Body of pancreas (tissue), 4 donors: ENCODE data around the gene WDR12.

ENCODE experiments used
- CTCF ChIP-seq, 7 experiments: fragments of 450-650 bp in 4 of 7; fragments of 200-600 bp in 3 of 7; sonication (generic) in 3 of 7; IDR thresholded peaks; one replicate each; pipeline ENCODE4 v1.5.1; 2016 to 2019; ENCODE audit warnings: antibody characterized with exemption in 7 of 7
- POLR2A ChIP-seq, 3 donors: fragments of 450-650 bp; IDR thresholded peaks; one replicate each; pipeline ENCODE4 v1.6.1; 2016; ENCODE audit warnings: antibody characterized with exemption in 3 of 3, mild to moderate bottlenecking in 2 of 3

DNA sequence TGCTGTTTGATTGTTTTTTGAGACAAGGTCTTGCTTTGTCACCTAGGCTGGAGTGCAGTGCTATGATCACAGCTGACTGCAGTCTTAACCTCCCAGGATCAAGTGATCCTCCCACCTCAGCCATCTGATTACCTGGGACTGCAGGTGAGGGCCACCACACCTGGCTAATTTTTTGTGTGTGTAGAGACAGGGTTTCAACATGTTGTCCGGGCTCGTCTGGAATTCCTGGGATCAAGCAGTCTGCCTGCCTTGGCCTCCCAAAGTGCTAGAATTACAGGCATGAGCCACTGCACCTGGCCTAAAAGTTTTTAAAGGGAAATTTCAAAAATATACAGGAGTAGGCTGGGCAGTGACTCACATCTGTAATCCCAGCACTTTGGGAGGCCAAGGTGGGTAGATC, 23.0 kb upstream of the WDR12 start:
- TF ChIP-seq CTCF (IDR thresholded peaks at IDR 0.05) (no peak), POLR2A (IDR thresholded peaks at IDR 0.05) (no peak)
